Ramos (cell line): ENCODE measurements around the gene CPTP.

Source experiments
- in situ Hi-C: fragments of 300-500 bp; cut with MboI; formaldehyde crosslinking; loops from one replicate; pipeline ENCODE4 v1.14.3; 2022; ENCODE audit warnings: low sequenced_read_pairs; ENCODE audit not compliant: unreplicated experiment

CPTP gene

DNA sequence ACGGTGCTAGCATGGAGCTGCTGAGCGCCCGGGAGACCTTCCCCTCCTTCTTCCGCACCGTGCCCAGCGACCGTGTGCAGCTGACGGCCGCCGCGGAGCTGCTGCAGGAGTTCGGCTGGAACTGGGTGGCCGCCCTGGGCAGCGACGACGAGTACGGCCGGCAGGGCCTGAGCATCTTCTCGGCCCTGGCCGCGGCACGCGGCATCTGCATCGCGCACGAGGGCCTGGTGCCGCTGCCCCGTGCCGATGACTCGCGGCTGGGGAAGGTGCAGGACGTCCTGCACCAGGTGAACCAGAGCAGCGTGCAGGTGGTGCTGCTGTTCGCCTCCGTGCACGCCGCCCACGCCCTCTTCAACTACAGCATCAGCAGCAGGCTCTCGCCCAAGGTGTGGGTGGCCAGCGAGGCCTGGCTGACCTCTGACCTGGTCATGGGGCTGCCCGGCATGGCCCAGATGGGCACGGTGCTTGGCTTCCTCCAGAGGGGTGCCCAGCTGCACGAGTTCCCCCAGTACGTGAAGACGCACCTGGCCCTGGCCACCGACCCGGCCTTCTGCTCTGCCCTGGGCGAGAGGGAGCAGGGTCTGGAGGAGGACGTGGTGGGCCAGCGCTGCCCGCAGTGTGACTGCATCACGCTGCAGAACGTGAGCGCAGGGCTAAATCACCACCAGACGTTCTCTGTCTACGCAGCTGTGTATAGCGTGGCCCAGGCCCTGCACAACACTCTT is 7.6 kb downstream of the CPTP start:
- in situ Hi-C loops: no loop called here

DNA sequence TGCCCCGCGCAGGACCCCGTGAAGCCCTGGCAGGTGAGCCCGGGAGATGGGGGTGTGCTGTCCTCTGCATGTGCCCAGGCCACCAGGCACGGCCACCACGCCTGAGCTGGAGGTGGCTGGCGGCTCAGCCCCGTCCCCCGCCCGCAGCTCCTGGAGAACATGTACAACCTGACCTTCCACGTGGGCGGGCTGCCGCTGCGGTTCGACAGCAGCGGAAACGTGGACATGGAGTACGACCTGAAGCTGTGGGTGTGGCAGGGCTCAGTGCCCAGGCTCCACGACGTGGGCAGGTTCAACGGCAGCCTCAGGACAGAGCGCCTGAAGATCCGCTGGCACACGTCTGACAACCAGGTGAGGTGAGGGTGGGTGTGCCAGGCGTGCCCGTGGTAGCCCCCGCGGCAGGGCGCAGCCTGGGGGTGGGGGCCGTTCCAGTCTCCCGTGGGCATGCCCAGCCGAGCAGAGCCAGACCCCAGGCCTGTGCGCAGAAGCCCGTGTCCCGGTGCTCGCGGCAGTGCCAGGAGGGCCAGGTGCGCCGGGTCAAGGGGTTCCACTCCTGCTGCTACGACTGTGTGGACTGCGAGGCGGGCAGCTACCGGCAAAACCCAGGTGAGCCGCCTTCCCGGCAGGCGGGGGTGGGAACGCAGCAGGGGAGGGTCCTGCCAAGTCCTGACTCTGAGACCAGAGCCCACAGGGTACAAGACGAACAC is 8.3 kb downstream of the CPTP start:
- in situ Hi-C loops: no loop called here

DNA sequence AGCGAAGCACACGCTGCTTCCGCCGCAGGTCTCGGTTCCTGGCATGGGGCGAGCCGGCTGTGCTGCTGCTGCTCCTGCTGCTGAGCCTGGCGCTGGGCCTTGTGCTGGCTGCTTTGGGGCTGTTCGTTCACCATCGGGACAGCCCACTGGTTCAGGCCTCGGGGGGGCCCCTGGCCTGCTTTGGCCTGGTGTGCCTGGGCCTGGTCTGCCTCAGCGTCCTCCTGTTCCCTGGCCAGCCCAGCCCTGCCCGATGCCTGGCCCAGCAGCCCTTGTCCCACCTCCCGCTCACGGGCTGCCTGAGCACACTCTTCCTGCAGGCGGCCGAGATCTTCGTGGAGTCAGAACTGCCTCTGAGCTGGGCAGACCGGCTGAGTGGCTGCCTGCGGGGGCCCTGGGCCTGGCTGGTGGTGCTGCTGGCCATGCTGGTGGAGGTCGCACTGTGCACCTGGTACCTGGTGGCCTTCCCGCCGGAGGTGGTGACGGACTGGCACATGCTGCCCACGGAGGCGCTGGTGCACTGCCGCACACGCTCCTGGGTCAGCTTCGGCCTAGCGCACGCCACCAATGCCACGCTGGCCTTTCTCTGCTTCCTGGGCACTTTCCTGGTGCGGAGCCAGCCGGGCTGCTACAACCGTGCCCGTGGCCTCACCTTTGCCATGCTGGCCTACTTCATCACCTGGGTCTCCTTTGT is 9.1 kb downstream of the CPTP start:
- in situ Hi-C loops: no loop called here

GRCh38 chr1:1334835-1335234 is 10.2 kb downstream of the CPTP start:
- in situ Hi-C loops: no loop called here

- in situ Hi-C loops: no loop called here
Measured at GRCh38 chr1:1335283-1335682, 10.7 kb downstream of the CPTP start.

DNA sequence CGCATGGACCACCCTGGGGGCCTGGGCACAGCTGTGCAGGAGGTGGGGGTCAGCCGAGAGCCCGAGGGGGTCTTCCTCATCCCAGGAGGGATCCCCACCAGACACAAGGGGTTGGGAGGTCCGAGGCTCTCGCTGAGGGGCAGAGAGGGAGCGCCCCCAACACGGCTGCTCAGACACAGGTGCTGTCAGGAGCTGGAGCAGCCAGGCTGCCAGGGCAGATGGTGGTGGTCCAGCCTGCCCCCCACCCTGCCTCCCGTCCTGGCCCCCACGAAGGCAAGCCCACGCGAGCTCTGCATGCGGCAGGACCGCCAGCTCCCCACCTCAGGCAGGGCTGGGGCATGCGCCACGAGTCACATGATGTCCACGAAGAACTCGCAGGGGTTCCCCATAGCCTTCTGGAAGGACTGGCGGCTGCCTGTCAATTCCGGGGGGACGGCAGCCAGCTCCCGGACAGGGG is 11.2 kb downstream of the CPTP start:
- in situ Hi-C loops: no loop called here

DNA sequence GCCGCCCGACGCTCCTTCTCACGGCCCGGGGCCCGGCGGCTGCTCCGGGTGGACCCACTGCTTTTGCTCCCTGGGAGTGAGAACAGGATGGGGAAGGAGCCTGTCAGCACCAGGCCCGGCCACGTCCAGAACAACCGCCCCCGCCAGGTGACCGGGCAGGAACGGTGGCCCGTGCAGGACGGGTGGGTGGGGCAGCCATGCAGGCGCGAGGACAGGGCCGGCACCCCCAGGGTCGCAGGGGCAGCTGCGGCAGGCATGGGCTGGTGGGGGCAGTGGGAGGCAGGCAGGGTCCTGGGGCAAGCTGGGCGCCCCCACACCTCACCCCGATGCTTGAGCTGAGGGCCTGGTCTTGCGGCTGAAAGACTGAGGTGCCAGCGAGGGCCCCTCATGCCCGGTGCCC is 11.8 kb downstream of the CPTP start:
- in situ Hi-C loops: no loop called here

DNA sequence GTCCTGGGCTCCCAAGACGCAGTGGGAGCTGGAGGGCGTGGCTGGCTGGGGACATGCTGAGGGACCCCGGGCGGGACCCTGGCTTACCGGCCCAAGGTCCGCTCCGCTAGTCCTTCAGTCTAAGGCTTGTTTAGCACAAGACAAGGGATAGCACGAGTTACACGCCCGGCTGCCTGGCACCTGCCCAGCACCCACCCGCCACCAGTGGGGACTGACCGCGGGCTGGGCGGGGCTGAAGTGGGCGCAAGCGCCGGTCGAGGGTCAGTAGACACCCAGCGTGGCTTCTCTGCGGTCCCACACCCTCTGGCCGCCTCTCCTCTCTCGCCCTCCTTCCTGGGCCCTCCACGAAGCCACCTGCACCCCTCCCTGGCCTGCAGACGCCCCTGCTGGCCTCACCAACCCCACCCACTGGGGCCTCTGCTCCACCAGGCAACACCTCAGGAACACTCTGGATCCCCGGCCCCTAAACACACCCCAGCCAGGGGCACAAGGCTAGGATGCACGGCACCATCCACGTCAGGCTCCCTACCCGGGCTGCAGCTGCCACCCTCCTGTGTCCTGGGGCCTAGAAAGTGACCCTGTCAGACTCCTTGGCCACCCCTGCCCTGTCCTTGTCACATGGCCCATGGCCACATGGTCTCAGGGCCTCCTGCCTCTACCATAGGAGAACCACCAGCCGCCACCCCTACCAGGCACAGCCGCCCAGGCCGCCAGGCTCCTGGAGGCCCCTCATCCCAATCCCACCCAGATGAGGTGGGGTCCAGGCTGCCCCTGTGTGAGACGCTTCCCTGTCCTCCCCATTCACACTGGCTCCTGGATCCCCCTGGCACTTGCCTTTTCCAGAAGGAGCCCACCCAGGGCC is 12.6 kb downstream of the CPTP start:
- in situ Hi-C loops: no loop called here

GRCh38 chr1:1337793-1338147 is 13.2 kb downstream of the CPTP start:
- in situ Hi-C loops: no loop called here

- in situ Hi-C loops: no loop called here
Measured at GRCh38 chr1:1338278-1338677, 13.7 kb downstream of the CPTP start.

GRCh38 chr1:1340185-1340584 is 15.6 kb downstream of the CPTP start:
- in situ Hi-C loops: no loop called here

DNA sequence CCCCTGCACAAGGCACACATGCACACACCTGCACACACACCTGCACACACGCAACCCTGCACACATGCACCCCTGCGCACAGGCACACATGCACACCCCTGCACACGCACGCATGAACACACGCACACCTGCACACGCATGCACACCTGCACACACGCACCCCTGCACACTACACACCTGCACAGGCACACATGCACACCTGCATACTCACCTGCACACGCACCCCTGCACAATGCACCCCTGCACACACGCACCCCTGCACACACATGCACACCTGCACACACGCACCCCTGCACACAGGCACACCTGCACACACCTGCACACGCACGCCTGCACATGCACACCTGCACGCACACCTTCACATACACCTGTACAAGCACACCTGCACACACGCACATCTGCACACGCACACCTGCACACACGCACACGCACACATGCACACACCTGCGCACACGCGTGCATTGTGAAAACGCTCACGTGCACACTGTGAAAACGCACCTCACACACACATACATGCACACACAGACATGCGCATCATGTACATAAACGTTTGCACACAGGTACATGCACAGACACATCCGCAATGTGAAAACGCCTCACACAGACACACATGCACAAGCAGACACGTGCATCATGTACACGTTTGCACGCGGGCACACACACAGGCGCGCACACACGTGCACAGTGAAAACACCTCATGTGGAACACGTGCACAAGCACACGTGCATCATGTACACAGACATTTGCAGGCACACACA is 16.4 kb downstream of the CPTP start:
- in situ Hi-C loops: no loop called here

- in situ Hi-C loops: no loop called here
Measured at GRCh38 chr1:1341549-1342021, 17.0 kb downstream of the CPTP start.

GRCh38 chr1:1342061-1342562 is 17.5 kb downstream of the CPTP start:
- in situ Hi-C loops: no loop called here

DNA sequence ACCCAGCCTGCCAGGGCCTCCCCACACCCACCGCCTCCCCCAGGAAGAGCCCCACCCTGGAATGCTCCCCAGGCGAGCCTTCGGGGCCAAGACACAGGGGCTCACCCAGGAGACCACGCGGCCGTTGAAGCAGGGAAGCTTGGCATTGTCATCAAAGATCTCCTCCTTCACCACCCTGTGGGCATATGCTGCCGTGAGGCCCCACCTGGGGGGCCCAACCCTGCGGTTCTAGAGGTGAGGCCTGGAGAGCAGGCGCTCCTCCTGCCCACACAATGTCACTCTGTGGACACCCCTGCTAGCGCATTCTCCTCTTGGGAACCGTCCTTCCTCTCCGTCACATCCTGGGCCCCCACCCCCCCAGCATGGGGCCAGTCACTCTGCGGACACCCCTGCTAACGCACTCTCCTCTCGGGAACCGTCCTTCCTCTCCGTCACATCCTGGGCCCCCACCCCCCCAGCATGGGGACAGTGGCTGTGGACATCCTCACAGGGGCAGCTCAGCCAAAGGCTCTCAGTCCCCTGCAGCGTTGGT is 18.0 kb downstream of the CPTP start:
- in situ Hi-C loops: no loop called here

DNA sequence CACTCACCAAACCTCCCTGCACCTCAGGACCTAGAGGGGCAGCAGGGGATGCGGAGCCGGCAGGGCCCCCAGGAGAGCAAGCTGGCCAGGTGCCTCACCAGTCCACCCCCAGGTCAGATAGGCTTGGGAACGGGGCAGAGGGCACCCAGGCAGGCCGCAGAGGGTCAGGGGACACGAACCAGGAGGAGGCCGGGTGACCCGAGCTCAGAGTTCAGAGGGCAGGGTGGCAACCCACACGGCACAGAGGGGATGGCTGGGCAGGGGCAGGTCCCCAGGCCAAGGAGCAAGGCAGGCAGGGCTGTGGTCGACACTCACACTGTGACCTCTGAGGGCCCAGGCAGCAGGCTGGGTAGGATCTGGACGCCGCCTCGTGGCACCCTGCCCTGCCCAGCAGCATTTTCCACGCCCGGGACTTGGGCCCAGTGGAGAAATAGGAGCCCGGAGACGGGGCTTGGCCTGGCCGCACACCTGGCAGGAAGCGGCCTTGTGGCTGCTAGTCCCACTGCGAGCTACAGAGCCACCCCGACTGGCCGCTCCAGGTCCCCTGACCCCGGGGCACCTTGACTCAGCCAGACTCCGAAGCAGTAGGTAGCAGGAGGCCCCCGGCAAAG is 19.3 kb downstream of the CPTP start:
- in situ Hi-C loops: no loop called here

DNA sequence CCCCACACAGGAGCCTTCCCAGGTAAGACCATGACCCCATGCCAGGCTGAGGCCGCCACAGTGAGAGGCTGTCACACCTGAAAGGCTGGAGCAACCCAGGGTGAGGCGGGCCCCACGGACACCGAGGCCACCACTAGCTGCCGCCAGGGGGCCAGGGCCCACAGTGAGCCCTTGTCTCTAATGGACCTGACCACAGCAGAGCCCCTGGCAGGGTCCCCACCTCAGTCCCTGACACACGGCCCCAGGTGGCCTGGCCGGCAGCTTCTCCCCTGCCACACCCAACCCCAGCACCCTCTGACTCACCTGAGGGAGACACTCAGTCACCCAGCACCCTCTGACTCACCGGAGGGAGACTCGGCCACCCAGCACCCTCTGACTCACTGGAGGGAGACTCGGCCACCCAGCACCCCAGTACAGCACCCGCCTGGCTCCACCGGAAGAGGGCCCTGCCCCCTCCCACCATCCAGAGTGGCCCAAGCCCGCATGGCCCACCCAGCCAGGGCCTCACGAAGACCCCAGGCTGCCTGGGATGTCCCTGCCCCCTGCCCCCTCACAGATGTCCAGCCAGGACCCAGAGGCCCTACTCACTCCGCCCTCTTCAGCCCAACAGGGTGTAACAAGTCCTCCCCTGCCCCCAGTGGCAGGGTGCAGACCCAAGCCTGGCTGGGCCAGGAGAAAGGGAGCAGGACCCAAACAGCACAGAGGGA is 20.2 kb downstream of the CPTP start:
- in situ Hi-C loops: no loop called here

DNA sequence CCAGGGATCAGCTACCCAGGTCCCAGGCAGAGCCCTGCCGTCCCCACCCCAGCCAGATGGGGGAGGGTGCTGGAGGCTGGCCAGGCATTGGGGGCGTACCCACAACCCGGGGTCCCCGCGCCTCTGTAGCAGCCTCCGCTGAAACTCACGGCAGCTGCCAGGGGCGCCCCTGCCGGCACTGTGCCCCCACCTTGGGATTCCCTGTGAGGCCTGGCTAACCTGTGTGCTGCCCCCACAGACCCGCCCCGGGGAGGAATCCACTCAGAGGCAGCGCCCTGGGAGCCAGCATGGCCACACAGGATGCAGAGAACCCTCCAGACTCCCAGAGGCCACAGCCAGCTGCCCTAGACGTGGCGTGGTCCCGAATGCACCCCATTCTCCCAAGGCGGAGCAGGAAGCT is 20.8 kb downstream of the CPTP start:
- in situ Hi-C loops: no loop called here
